Stimulated activated CD8-positive, alpha-beta memory T cell treated with anti-CD3 and anti-CD28 coated beads, Interleukin-15, amount 100 ng/mL, for 24 hours (primary cell): ENCODE measurements around the gene ZSWIM7.

Experiments
- DNase-seq: peaks from one replicate; pipeline ENCODE4 v3.0.0-alpha.2; 2020; ENCODE audit warnings: low read depth

ZSWIM7 gene

DNA sequence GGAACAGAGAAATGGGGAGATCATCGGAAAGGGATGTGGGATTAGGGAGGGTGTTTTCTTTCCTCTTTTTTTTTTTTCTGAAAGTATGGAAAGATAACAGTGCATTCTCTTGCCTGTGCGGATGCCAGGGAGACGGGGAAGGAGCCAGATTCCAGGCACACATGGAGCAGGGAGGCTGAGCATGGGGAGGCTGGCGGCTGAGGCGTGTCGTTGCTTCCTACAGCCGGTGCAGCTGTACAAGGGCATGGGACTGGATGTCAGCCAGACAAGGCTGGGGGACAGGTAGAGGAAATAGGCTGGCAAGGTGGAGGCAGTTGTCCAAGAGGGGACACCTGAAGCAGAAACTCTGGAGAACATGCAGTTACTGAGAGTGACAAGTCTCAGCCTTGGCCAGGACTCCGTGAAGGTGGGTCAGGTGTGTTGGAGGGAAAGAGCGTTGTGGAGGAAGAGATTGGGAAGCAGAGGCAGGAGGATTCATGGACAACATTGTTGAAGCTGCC lies 71.2 kb downstream of the ZSWIM7 start:
- DNase-seq = no peak
